PC-3 (cell line): ENCODE measurements around the gene TMEM214. TPM values are rescaled to one million over a fixed set of nuclear protein-coding genes. Genes with fewer than 3 reads are reported as not detected.

Source experiments
- ATAC-seq: fragments of 200-7000 bp; cut with Tn5 transposase; 2 replicates; pipeline ENCODE4 v1.9.1; 2020; ENCODE audit warnings: mild to moderate bottlenecking, moderate library complexity
- BruUV-seq: library from RNA; stranded (reverse); fragments of 400-500 nt; replicated peaks from 2 replicates; lab custom pipeline; 2021; lab: Mats Ljungman, UMichigan
- CTCF ChIA-PET: fragments of 300-600 bp; sonication (Branson Sonifier 250); formaldehyde crosslinking; loops from one replicate; lab custom pipeline; 2022; ENCODE audit warnings: antibody characterized with exemption; lab: Charles Lee
- POLR2A ChIA-PET: fragments of 300-600 bp; sonication (Branson Sonifier 250); formaldehyde crosslinking; loops from one replicate; lab custom pipeline; 2022; ENCODE audit warnings: antibody characterized with exemption; ENCODE audit not compliant: unreplicated experiment; lab: Charles Lee
- DNase-seq: peaks from one replicate; pipeline ENCODE4 v3.0.0-alpha.2; 2015
- H2AFZ ChIP-seq: fragments of 300-600 bp; sonication (generic); 2 replicates; pipeline ENCODE4 v1.6.0; 2016; ENCODE audit warnings: antibody characterized with exemption, low read length
- H3F3A ChIP-seq: fragments of 300-600 bp; sonication (generic); one replicate; pipeline ENCODE4 v1.6.0; 2017; ENCODE audit warnings: antibody characterized with exemption, low read length, control low read depth, mild to moderate bottlenecking; ENCODE audit not compliant: unreplicated experiment
- H3K27ac ChIP-seq: fragments of 300-600 bp; sonication (generic); 2 replicates; pipeline ENCODE4 v1.5.1; 2016; ENCODE audit warnings: mild to moderate bottlenecking, low read length
- H3K27me3 ChIP-seq: fragments of 300-600 bp; sonication (generic); 2 replicates; pipeline ENCODE4 v1.6.1; 2016; ENCODE audit warnings: low read length, mixed read lengths
- H3K36me3 ChIP-seq: fragments of 300-600 bp; sonication (generic); 2 replicates; pipeline ENCODE4 v1.6.1; 2016; ENCODE audit warnings: low read depth, mixed run types, low read length, mixed read lengths
- H3K4me1 ChIP-seq: fragments of 300-600 bp; sonication (generic); 2 replicates; pipeline ENCODE4 v1.5.1; 2016; ENCODE audit warnings: low read length; ENCODE audit not compliant: insufficient read depth
- H3K4me2 ChIP-seq: fragments of 300-600 bp; sonication (generic); 2 replicates; pipeline ENCODE4 v1.6.0; 2016; ENCODE audit warnings: low read length
- H3K4me3 ChIP-seq: fragments of 300-600 bp; sonication (generic); 2 replicates; pipeline ENCODE4 v1.5.1; 2016; ENCODE audit warnings: mild to moderate bottlenecking, low read length, mixed read lengths
- H3K79me2 ChIP-seq: fragments of 300-600 bp; sonication (generic); 2 replicates; pipeline ENCODE4 v1.6.1; 2017; ENCODE audit warnings: low read length, mixed read lengths
- H3K9ac ChIP-seq: fragments of 300-600 bp; sonication (generic); 2 replicates; pipeline ENCODE4 v1.6.0; 2016; ENCODE audit warnings: mild to moderate bottlenecking, low read length
- H3K9me2 ChIP-seq: fragments of 300-600 bp; sonication (generic); replicated peaks from 2 replicates; pipeline ENCODE4 v1.6.1; 2016; ENCODE audit warnings: mixed run types, low read length, mixed read lengths
- H3K9me3 ChIP-seq: fragments of 300-600 bp; sonication (generic); 2 replicates; pipeline ENCODE4 v1.6.1; 2016; ENCODE audit warnings: low read length, mixed read lengths
- H4K20me1 ChIP-seq: fragments of 300-600 bp; sonication (generic); 2 replicates; pipeline ENCODE4 v1.6.1; 2016; ENCODE audit warnings: low read length, mixed read lengths
- CTCF ChIP-seq: fragments of 300-600 bp; sonication (generic); conservative IDR thresholded peaks from 2 replicates; pipeline ENCODE4 v1.5.1; 2017; ENCODE audit warnings: antibody characterized with exemption, low read depth, mild to moderate bottlenecking, low read length
- EZH2 ChIP-seq: fragments of 300-600 bp; sonication (generic); IDR thresholded peaks from one replicate; pipeline ENCODE4 v1.6.1; 2017; ENCODE audit warnings: antibody characterized with exemption, mild to moderate bottlenecking, low read length; ENCODE audit not compliant: unreplicated experiment
- EZH2phosphoT487 ChIP-seq: fragments of 300-600 bp; sonication (generic); IDR thresholded peaks from 2 replicates; pipeline ENCODE4 v1.6.1; 2018; ENCODE audit warnings: mild to moderate bottlenecking, antibody characterized with exemption, low read length, borderline replicate concordance
- intact Hi-C: fragments of 100-400 bp; cut with micrococcal nuclease; formaldehyde crosslinking; loops from 2 replicates; pipeline ENCODE4 v1.9.0; 2023
- total RNA-seq: library from RNA; depleted of rRNA; stranded (reverse); fragments of >200 nt; gene quantifications from 2 replicates; pipeline ENCODE4 v1.2.3, GENCODE V29; 2014

Gene TMEM214
- total RNA-seq, 1 experiment from 2014 or later: 43.0 TPM

GRCh38 chr2:27059141-27059820 lies 26.5 kb downstream of the TMEM214 start:
- Histone ChIP-seq H3K4me3 (no peak overlapping the region), H3K9me2 (no peaks in the 10 kb centered on the region), H4K20me1 (no peaks in the 10 kb centered on the region), H3K27ac (no peak overlapping the region), H3K4me2 (no peak overlapping the region), H3K27me3 (no peaks in the 10 kb centered on the region), H3K79me2 (no peaks in the 10 kb centered on the region), H2AFZ (no peak overlapping the region), H3F3A (no peaks in the 10 kb centered on the region), H3K36me3 (no peaks in the 10 kb centered on the region), H3K4me1 (no peaks in the 10 kb centered on the region), H3K9me3 (no peaks in the 10 kb centered on the region), H3K9ac (no peak overlapping the region)
- CTCF ChIA-PET: interaction anchor here (0.5 kb wide), 1 partner anchor 22 kb away, joined by 5 read pairs; no protein-coding TSS in a partner anchor
- BruUV-seq: no TSS peak
- POLR2A ChIA-PET: no interaction called here
- ATAC-seq (no peak), DNase-seq (no peak)
- TF ChIP-seq CTCF: no peak
- TF ChIP-seq EZH2: no peak
- TF ChIP-seq EZH2phosphoT487: no peak
- intact Hi-C loops: no loop called here

- Histone ChIP-seq H3K9me2 (no peaks in the 10 kb centered on the region), H3F3A (no peaks in the 10 kb centered on the region), H3K27ac (no peak overlapping the region), H3K4me2 (no peak overlapping the region), H4K20me1 (no peaks in the 10 kb centered on the region), H2AFZ (no peak overlapping the region), H3K4me1 (no peaks in the 10 kb centered on the region), H3K4me3 (no peak overlapping the region), H3K9me3 (no peaks in the 10 kb centered on the region), H3K27me3 (no peaks in the 10 kb centered on the region), H3K79me2 (no peaks in the 10 kb centered on the region), H3K9ac (no peak overlapping the region), H3K36me3 (peaks cover 4% of the 10 kb centered on the region; the same call in 1 of the 2 replicates)
- POLR2A ChIA-PET: interaction anchor here (0.8 kb wide), 1 partner anchor 244 kb away, joined by 4 read pairs; no protein-coding TSS in a partner anchor
- TF ChIP-seq CTCF: no peak
- TF ChIP-seq EZH2: no peak
- TF ChIP-seq EZH2phosphoT487: no peak
- BruUV-seq: no TSS peak
- CTCF ChIA-PET: no interaction called here
- no peak for DNase-seq
- ATAC-seq: peak; percentile 27; the same call in 1 of the 2 replicates
- intact Hi-C loops: no loop called here
Observed at GRCh38 chr2:27060323-27060722, 27.6 kb downstream of the TMEM214 start.

GRCh38 chr2:27065128-27065527 lies 32.4 kb downstream of the TMEM214 start:
- H3K4me1 ChIP-seq: 0 out of 2 replicates have a peak, but pooled peaks cover under 1% of the 10 kb centered on the region
- H3K27me3 ChIP-seq: no peaks in the 10 kb centered on the region
- no TSS peak for BruUV-seq
- H3K9ac ChIP-seq: no peak overlapping the region
- intact Hi-C loops: no loop called here
- ATAC-seq (no peak), DNase-seq (no peak)
- H3K36me3 ChIP-seq: peaks cover 17% of the 10 kb centered on the region
- ChIA-PET POLR2A (no interaction called here), CTCF (interaction anchor here (0.7 kb wide), 1 partner anchor 318 kb away, joined by 3 read pairs; no protein-coding TSS in a partner anchor)
- H4K20me1 ChIP-seq: no peaks in the 10 kb centered on the region
- H3F3A ChIP-seq: no peaks in the 10 kb centered on the region
- no peak overlapping the region for H3K4me2 ChIP-seq
- H3K79me2 ChIP-seq: peaks cover 25% of the 10 kb centered on the region
- TF ChIP-seq CTCF (no peak), EZH2 (no peak), EZH2phosphoT487 (no peak)
- H3K9me3 ChIP-seq: no peaks in the 10 kb centered on the region
- no peak overlapping the region for H2AFZ ChIP-seq
- no peak overlapping the region for H3K4me3 ChIP-seq
- no peak overlapping the region for H3K27ac ChIP-seq
- H3K9me2 ChIP-seq: no peaks in the 10 kb centered on the region
